ENCODE data around the gene CCL17. TPM values are rescaled to one million over a fixed set of nuclear protein-coding genes. Genes with fewer than 3 reads are reported as not detected.

Gene CCL17
- total RNA-seq, 1 donor from 2014 or later = not detected

- H3K27me3 Mint-ChIP-seq = no peaks in the 10 kb centered on the region
- no peak overlapping the region for H3K27ac Mint-ChIP-seq
- no peaks in the 10 kb centered on the region for H3K9me3 Mint-ChIP-seq
- peaks cover 10% of the 10 kb centered on the region for H3K4me1 Mint-ChIP-seq (ENCODE audit: unreplicated experiment)
- DNase-seq (ENCODE audit: extremely low spot score, unreplicated experiment) = no peak
- TF ChIP-seq CTCF (conservative IDR thresholded peaks at IDR 0.05) = no peak
- no peak overlapping the region for H3K4me3 Mint-ChIP-seq
- no peaks in the 10 kb centered on the region for H3K36me3 Mint-ChIP-seq
Observed at GRCh38 chr16:57380671-57381462, 23.7 kb upstream of the CCL17 start.

GRCh38 chr16:57381791-57382534 is 22.6 kb upstream of the CCL17 start:
- Mint-ChIP-seq H3K36me3 (no peaks in the 10 kb centered on the region), H3K4me1 (ENCODE audit: unreplicated experiment) (peaks cover 15% of the 10 kb centered on the region), H3K9me3 (no peaks in the 10 kb centered on the region), H3K27me3 (no peaks in the 10 kb centered on the region), H3K4me3 (no peak overlapping the region), H3K27ac (no peak overlapping the region)
- no peak for DNase-seq (ENCODE audit: extremely low spot score, unreplicated experiment)
- no peak for TF ChIP-seq CTCF (conservative IDR thresholded peaks at IDR 0.05)

- H3K27me3 Mint-ChIP-seq = no peaks in the 10 kb centered on the region
- H3K4me1 Mint-ChIP-seq (ENCODE audit: unreplicated experiment) = peaks cover 10% of the 10 kb centered on the region
- no peak for DNase-seq (ENCODE audit: extremely low spot score, unreplicated experiment)
- no peak overlapping the region for H3K4me3 Mint-ChIP-seq
- no peak overlapping the region for H3K27ac Mint-ChIP-seq
- H3K36me3 Mint-ChIP-seq = no peaks in the 10 kb centered on the region
- no peaks in the 10 kb centered on the region for H3K9me3 Mint-ChIP-seq
- TF ChIP-seq CTCF (conservative IDR thresholded peaks at IDR 0.05) = no peak
Observed at GRCh38 chr16:57382535-57383275, 21.9 kb upstream of the CCL17 start.

- Mint-ChIP-seq H3K36me3 (no peaks in the 10 kb centered on the region), H3K9me3 (no peaks in the 10 kb centered on the region)
Observed at GRCh38 chr16:57383276-57384247, 21.0 kb upstream of the CCL17 start.

More at GRCh38 chr16:57383276-57384247, 21.0 kb upstream of the CCL17 start:
- peaks cover under 1% of the 10 kb centered on the region for H3K27me3 Mint-ChIP-seq
- no peak for TF ChIP-seq CTCF (conservative IDR thresholded peaks at IDR 0.05)
- H3K27ac Mint-ChIP-seq = no peak overlapping the region
- H3K4me1 Mint-ChIP-seq (ENCODE audit: unreplicated experiment) = peaks cover 9% of the 10 kb centered on the region
- no peak for DNase-seq (ENCODE audit: extremely low spot score, unreplicated experiment)
- no peak overlapping the region for H3K4me3 Mint-ChIP-seq
